Kasumi-1 (cell line): ENCODE measurements around the gene ZNF136.

ENCODE experiments used
- DNase-seq, 2 experiments: peaks; one replicate each; lab custom pipeline; 2025; lab: John Stamatoyannopoulos, UW

The ZNF136 gene

DNA sequence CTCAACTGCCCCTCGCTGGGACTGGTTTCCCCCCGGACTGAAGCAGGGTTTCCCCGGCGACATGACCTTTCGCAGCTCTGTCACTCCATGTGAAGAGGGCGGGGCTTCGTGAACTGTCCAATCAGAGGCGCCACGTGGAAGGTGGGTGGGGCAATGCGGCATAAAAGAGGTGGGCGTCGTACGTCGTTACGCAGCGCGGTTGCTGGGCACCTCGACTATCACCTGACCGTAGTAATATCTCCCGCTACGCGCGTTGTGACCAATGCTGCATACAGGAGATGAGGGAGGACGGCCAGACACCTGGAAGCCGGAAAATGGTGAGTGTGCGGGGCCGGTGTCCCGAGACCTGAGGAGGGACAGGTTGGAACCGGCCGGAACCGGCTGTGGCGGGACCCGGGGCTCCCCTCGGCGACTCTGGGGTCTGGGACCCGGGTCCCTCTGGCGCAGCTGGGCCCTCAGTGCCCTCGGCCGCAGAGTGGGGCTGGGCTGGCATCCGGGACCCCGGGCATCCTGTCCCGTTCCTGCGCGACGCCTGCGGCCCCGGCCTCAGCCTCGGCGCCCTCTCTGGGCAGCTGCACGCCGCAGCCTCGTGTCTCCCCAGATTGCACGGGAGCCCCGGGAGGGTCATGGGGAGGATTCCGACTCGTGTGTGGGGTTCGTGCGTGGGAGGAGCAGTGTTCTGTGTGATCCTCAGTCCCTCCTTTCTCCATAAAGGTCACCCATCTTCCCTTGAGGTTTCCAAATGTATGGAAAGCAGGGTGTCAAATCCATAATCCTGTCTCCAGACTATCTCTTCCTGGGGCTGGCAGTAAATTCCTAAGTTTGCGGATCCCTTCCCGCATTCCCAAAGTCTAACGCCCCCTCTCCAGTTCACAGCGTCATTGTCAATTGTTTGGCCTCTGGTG lies 32.2 kb downstream of the ZNF136 start:
- no peak for DNase-seq

GRCh38 chr19:12198136-12198535 lies 35.2 kb downstream of the ZNF136 start:
- DNase-seq = no peak

- DNase-seq = no peak
Measured at GRCh38 chr19:12199757-12200419, 37.0 kb downstream of the ZNF136 start.

DNA sequence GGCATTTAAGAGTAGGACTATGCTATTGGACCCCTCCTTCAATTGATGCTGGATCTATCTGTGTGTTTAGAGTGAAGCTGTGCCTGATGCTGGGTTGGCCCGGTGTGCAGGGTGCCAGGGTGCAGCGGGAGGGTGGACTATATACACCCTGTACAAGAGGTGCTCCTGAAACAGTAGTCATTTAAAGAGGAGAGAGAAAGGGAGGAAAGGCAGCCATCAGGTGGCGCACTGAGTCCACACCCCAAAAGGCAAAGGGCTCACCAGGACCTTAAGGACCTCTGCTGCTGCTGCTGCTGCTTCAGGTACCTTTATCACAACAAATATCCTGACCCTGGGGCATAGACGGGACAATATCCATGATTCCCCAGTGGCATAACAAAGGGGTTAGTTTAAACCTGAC lies 39.4 kb downstream of the ZNF136 start:
- DNase-seq = no peak

GRCh38 chr19:12205296-12205695 lies 42.4 kb downstream of the ZNF136 start:
- no peak for DNase-seq

DNA sequence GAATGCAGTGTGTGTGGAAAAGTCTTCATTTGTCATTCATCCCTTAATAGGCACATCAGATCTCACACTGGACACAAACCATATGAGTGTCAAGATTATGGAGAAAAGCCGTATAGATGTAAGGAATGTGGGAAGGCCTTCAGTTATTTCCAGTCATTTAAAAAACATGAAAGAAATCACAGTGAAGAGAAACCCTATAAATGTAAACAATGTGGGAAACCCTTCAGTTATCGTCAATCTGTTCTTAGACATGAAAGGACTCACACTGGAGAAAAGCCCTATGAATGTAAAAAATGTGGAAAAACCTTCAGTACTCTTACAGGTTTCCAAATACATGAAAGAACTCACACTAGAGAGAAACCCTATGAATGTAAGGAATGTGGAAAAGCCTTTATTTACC lies 45.3 kb downstream of the ZNF136 start:
- DNase-seq = no peak

- DNase-seq = no peak
Measured at GRCh38 chr19:12217332-12217731, 54.4 kb downstream of the ZNF136 start.

DNA sequence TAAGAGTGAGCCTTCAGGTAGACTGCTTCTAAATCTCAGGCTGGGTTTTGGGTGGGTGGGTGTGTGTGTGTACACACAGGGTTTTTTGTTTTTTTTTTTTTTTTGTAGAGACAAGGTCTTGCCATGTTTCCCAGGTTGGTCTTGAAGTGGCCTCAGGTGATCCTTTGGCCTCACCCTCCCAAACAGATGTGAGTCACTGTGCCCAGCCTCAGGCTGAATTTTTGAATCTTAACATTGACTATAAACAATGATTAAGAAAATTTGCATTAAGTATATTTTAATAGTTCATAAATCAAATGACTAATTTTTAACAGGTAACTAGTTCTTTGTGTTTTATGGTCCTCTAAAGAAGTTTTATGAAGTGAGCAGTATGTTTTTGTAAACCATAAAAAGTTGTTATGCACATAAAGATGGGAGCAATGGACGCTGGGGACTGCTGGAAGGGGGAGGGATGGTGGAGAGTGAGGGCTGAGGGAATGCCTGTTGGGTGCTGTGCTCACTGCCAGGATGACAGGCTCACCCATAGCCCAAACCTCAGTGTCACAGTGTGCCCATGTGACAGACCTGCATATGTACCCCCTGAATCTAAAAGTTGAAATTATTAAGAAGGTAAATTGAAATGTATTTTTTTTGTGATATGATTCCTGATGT lies 60.2 kb downstream of the ZNF136 start:
- no peak for DNase-seq

DNA sequence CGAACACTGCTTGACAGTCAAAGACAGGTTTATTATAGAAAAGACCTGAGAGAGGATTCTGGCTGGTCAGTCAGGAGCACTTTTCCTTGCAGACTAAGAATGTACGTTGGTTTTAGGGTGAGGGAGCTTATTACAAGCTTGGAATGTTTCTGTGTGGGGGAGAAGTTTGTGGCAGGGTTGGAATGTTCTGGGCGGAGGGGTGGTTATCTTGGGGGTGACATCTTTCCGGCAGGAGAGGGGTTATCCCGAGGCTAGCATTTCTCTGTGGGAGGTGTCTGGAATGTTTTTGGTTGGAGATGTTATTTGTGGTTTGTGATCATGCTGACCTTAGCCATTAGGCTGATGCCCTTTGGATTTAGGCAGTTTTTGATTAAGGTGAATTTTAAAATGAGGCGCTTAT lies 61.8 kb downstream of the ZNF136 start:
- DNase-seq = no peak

DNA sequence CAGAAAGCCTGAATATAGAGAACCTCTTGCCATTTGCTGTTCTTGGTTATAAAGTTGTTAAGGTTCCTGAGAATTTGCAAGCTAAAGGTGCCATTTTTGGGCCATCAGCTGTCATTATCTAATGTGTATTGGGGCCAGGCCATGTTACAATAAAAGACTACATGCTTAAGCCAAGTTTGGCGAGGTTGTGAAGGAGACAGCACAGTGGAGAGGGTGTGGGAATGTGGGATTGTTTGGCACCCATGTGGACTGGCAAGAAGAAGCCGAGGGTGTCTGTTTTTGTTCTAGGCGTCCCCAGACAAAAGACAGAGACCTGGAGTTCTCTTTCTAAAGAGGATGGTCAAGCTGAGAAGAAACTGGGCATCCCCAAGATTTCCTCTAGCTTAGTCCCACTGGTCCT lies 67.1 kb downstream of the ZNF136 start:
- DNase-seq = no peak

DNA sequence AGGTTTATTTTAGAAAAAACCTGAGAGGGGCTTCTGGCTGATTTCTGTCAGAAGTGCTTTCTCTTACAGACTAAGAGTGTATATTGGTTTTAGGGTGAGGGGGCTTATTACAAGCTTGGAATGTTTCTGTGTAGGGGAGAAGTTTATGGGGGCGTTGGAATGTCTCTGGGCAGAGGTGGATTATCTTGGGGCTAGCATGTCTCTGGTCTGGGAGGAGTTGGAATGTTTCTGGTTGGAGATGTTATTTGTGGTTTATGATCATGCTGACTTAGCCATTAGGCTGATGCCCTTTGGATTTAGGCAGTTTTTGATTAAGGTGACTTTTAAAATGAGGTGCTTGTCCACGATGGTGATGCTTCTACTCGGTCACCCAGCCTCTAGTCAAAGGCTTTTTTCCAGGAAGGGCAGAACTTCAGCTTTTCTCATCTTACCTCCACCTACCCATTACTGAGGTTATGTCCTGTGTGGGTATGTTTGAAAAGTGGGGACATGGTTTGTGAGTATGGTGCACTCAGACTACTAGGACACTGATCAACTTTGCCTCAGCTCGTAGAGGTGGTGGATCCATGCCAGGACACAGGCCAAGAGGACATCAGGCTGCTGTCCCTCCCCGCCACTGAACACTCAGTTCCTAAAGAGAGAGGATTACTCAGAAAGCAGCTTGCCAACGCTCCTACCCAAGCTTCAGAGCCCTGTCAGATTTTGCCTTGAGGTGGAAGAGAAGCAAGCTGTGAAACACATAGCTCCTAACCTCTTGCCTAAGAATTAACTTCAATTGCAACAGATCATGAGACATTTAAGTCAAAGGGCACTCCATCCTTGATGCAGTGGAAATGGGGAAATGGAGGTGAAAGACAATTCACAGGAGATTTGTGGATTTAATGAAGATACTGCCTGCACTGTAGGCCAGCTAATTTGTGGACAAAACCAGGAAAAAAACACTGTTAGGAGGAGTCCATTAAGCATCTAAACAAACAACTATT lies 68.1 kb downstream of the ZNF136 start:
- no peak for DNase-seq

DNA sequence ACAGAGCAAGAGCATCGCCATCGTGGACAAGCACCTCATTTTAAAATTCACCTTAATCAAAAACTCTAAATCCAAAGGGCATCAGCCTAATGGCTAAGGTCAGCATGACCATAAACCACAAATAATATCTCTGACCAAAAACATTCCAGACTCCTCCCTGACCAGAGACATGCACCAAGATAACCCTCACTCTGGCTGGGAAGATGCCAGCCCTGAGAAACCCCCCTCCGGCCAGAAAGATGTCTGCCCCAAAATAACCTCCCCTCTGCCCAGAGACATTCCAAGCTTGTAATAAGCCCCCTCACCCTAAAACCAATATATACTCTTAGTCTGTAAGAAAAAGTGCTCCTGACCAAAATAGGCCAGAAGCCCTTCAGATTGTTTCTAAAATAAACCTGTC lies 70.1 kb downstream of the ZNF136 start:
- no peak for DNase-seq

GRCh38 chr19:12237143-12237839 lies 74.4 kb downstream of the ZNF136 start:
- no peak for DNase-seq
